NCI-H2081 treated with DMSO at 0.1 percent for 48 hours (cell line): Measurements from ENCODE around the gene CHST12.
"Not testable (repeated sequence)": the region's sequence is repeated elsewhere in the genome, so short reads cannot be mapped to it uniquely, and the experiment has no call there.

Source experiments
- DNase-seq: peaks from one replicate; lab custom pipeline; 2025; lab: John Stamatoyannopoulos, UW

Gene CHST12

DNA sequence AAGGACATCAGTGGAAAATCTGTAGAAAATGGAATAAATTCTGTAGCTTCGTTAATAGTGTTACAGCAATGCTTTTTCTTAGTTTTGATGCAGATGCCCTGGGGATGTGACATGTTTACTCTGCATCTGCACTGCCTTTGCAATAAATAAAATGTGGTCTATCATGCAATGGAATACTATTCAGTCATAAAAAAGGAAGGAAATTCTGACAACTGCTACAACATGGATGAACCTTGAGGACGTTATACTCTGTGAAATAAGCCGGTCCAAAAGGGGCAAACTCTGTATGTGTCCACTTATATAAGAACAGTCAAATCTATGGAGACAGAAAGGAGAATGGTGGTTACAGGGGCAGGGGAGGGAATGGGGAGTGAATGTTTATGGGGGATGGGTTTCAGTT lies 59.3 kb downstream of the CHST12 start:
- no peak for DNase-seq

DNA sequence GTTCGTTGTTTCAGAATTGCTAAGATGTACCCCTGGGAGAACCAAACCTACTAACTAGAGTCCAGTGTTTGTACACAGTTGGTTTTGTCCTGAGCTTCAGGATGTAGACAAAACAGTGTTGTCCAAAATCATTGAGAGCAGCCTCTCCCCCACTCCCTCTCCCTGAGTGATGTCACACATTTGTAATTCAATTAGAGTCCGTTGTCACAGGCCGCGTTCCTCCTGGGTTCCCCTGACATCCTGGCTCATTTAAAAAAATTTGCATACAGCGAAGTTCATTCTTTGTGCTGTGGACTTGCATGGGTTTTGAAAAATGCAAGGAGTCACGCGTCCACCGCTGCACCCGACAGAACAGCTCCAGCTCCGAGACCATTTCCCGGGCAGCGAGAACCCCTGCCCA lies 62.5 kb downstream of the CHST12 start:
- DNase-seq, result no peak

- DNase-seq, result no peak
Measured at GRCh38 chr7:2466675-2467074, 63.3 kb downstream of the CHST12 start.

DNA sequence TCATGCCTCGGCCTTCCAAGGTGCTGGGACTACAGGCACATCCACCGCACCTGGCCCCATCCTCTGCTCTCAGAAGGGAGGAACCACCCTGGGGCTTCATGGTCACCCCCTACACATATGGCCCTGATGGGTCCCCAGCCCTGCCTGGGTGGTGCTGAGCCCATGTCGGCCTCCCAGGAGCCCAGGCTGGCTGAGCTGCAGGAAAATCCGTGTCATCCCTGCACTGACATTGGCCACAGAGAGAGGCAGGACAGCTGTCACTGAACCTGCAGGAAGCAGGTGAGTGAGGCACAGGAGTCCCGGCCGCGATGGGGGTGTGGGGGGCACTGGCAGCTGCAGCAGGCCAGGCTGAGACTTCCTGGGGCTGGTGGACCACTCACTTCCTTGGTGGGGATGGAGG lies 64.8 kb downstream of the CHST12 start:
- DNase-seq, result no peak

- DNase-seq, result not testable (repeated sequence)
Measured at GRCh38 chr7:2469460-2470203, 66.2 kb downstream of the CHST12 start.

GRCh38 chr7:2470204-2471021 lies 67.0 kb downstream of the CHST12 start:
- DNase-seq, result no peak

GRCh38 chr7:2471022-2471329 lies 67.6 kb downstream of the CHST12 start:
- no peak for DNase-seq

GRCh38 chr7:2471396-2471795 lies 68.0 kb downstream of the CHST12 start:
- DNase-seq, result no peak

GRCh38 chr7:2472739-2473138 lies 69.3 kb downstream of the CHST12 start:
- DNase-seq, result no peak

DNA sequence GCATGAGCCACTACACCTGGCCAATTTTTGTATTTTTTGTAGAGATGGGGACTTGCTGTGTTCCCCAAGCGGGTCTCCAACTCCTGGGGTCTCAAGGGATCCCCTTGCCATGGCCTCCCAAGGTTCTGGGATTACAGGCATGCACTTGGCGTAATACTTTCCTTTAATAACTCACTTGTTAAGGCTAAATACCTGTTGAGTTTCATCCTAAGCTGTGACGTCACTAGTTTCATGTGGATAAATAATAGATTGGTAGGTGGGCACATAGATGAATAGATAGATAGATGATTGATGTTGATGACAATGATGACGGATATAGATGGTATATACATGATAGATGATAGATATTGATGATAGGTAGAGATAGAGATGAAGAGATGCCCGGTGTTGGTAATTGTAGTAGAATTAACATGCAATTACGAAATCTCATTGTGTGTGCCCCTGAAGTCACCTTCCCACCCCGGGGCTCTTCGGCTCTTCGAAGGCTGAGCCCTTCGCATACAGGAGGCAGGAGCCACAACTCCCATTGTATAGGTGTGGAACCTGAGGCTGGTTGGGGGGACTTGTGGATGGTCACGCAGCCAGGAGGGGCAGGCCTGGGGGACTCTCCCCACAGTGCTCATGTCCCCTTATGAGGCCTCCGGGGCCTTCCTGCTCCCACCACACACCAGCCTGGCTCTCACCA lies 70.2 kb downstream of the CHST12 start:
- no peak for DNase-seq

GRCh38 chr7:2474224-2474623 lies 70.8 kb downstream of the CHST12 start:
- no peak for DNase-seq

DNA sequence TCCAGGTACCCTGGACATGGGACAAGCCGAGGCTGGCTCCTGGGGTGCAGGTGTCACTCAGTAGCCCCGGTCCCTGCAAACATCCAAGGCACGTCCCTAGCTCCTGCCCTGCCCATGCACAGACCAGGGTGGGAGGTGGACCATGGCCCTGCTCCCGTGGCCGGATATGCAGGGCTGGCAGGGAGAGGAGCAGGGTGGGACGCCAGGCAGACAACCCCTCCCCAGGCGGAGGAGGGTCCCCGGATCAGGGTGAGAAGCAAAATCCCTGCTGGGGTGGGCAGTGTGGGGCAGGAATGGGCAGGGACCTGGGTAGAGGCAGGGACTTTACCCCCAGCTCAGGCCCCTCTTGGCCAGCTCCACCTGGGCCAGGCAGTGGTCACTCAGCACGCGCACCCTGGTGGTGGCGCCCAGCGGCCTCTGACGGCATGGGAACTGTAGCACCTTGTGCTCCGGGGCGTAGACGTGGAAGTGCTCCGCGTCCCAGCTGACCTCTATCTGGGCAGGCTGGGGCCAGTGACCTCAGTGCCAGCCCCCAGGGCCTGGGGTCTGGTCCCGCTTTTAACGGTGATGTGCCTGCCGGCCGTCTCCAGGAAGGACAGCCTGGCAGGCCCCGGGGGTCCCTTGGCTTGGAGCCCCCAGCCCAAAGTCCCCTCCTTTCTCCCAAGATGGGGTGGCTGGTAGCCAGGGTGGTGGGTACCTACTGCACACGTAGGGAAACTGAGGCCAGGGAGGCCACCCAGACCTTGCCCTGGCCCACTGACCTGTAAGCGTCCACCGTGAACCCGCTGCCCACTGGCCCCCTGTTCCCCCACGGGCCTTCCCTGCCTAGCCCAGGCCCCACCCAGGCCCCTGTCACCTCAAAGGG lies 71.6 kb downstream of the CHST12 start:
- no peak for DNase-seq

DNA sequence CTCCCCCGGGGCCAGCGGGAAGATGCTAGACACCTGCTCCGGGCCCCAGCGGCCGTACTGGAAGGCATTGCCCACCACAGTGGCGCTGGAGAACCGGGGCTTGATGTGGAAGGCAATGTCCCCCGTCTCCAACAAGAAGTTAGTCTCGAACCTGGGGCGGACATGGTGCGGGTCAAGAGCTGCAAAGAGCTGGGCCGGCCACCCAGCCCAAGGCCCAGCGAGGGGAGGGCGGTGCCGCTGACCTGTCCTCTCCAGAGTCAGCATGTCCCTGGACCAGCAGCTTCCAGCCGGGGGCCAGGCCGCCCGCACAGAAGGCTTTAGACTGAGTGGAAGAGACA lies 72.2 kb downstream of the CHST12 start:
- DNase-seq, result no peak

GRCh38 chr7:2476298-2476697 lies 72.9 kb downstream of the CHST12 start, which contains the start of gene GRIFIN:
TSS of gene GRIFIN (minus strand) at chr7:2476398. CDS start at chr7:2476383, 15 bp downstream.
- DNase-seq, result no peak

GRCh38 chr7:2476776-2477446 lies 73.5 kb downstream of the CHST12 start:
- DNase-seq, result no peak

- DNase-seq, result no peak
Measured at GRCh38 chr7:2477447-2478398, 74.3 kb downstream of the CHST12 start.

DNA sequence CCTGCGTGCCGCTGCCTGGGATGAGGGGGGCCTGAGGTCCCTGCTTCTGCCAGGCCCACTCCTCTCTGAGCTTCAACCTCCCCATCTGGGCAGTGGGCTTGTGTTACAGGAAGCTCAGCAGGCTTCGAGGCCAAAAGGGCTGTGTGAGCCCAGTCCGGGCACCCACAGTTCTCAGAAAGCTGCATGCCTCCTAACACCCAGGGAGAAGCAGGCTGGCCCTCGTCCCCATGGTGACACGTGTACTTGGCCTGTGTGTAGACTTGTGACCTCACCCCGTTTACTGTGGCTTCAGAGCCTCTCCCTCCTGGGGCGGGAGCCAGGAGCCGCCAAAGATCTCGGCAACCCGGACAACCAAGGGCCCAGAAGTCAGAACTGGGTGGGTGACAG lies 75.0 kb downstream of the CHST12 start:
- DNase-seq, result no peak

- no peak for DNase-seq
Measured at GRCh38 chr7:2478800-2479199, 75.4 kb downstream of the CHST12 start.

DNA sequence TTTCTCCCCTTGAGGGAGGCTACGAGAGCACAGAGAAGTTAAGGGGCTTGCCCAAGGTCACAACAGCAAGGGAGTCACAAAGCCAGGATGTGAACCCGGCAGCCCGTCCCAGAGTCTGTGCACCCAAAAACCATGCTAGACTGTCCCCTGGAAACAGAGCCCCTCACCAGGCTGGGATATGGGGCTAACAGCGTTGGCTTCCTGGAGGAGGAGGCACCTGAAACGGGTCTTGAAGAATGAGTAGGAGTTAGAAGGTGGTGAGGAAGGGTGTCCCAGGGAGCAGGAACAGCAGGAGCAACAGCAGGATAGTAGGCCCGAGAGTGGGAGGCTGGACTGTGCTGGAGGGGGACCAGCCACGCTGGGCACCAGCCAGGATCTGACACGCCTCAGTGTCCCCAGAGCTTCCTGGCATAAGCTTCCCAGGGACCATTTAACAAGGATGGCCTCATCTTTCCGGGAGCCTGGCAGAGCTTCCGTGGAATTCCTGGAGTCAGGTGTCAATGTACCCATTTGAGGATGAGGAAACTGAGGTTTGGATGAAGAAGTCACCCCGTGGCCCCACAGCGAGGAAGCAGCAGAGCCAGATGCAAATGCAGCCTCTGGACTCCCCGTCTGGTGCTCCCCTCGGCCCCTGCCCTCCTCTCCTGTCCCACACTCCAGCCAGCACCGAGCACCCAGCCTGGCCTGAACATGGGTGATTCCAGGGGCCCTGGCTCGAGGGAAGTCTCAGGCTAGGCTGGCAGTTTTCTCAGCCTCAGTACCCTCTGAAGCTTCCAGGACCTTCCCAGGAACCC lies 76.1 kb downstream of the CHST12 start:
- no peak for DNase-seq

GRCh38 chr7:2480070-2480408 lies 76.6 kb downstream of the CHST12 start:
- DNase-seq, result no peak
